Breast epithelium (tissue), 3 donors: ENCODE data around the gene WNK2.

Source experiments
- CTCF ChIP-seq, 3 donors: fragments of 450-650 bp; IDR thresholded peaks; one replicate each; pipeline ENCODE4 v1.5.1; 2016 to 2017; ENCODE audit warnings: antibody characterized with exemption in 3 of 3, mild to moderate bottlenecking in 3 of 3, moderate library complexity in 3 of 3
- POLR2A ChIP-seq: fragments of 450-650 bp; IDR thresholded peaks from one replicate; pipeline ENCODE4 v1.6.1; 2016; ENCODE audit warnings: antibody characterized with exemption, mild to moderate bottlenecking, moderate library complexity
- POLR2AphosphoS5 ChIP-seq, 3 donors: sonication (generic); formaldehyde crosslinking; IDR thresholded peaks; one replicate each; pipeline ENCODE4 v1.6.1; 2017; ENCODE audit warnings: antibody characterized with exemption in 3 of 3

- TF ChIP-seq CTCF (IDR thresholded peaks at IDR 0.05) (no peak), POLR2A (no peak), POLR2AphosphoS5 (IDR thresholded peaks at IDR 0.05) (no peak)
Observed at GRCh38 chr9:93194641-93195040, 10.7 kb downstream of the WNK2 start.
